MM.1S (cell line): ENCODE measurements around the gene RBPMS2.
A peak's percentile ranks its signal among the peaks of the same experiment; 100 is the strongest.

Experiments
- DNase-seq: peaks from one replicate; pipeline ENCODE4 v3.0.0-alpha.2; 2015
- H2AFZ ChIP-seq: fragments of 300-600 bp; sonication (generic); 2 replicates; pipeline ENCODE4 v1.6.0; 2016; ENCODE audit warnings: antibody characterized with exemption, low read length
- H3F3A ChIP-seq: fragments of 300-600 bp; sonication (generic); 2 replicates; pipeline ENCODE4 v1.6.1; 2016; ENCODE audit warnings: mild to moderate bottlenecking, antibody characterized with exemption, low read length, moderate library complexity, mixed read lengths; ENCODE audit not compliant: insufficient read depth
- H3K27ac ChIP-seq: fragments of 300-600 bp; sonication (generic); 2 replicates; pipeline ENCODE4 v1.5.1; 2016; ENCODE audit warnings: mild to moderate bottlenecking, low read length
- H3K27me3 ChIP-seq: fragments of 300-600 bp; sonication (generic); replicated peaks from 2 replicates; pipeline ENCODE4 v1.6.0; 2016; ENCODE audit warnings: low read length; ENCODE audit not compliant: insufficient read depth
- H3K36me3 ChIP-seq: fragments of 300-600 bp; sonication (generic); replicated peaks from 2 replicates; pipeline ENCODE4 v1.6.1; 2016; ENCODE audit warnings: mild to moderate bottlenecking, low read length, mixed read lengths; ENCODE audit not compliant: insufficient read depth
- H3K4me1 ChIP-seq: fragments of 300-600 bp; sonication (generic); 2 replicates; pipeline ENCODE4 v1.6.1; 2016; ENCODE audit warnings: low read length, mixed read lengths
- H3K4me2 ChIP-seq: fragments of 300-600 bp; sonication (generic); 2 replicates; pipeline ENCODE4 v1.6.0; 2016; ENCODE audit warnings: low read depth, low read length
- H3K4me3 ChIP-seq: fragments of 300-600 bp; sonication (generic); 2 replicates; pipeline ENCODE4 v1.5.1; 2016; ENCODE audit warnings: low read length, mixed read lengths
- H3K79me2 ChIP-seq: fragments of 300-600 bp; sonication (generic); 2 replicates; pipeline ENCODE4 v1.6.1; 2016; ENCODE audit warnings: mixed run types, low read length, mixed read lengths
- H3K9ac ChIP-seq: fragments of 300-600 bp; sonication (generic); 2 replicates; pipeline ENCODE4 v1.6.1; 2016; ENCODE audit warnings: low read length, mixed read lengths
- H3K9me2 ChIP-seq: fragments of 300-600 bp; sonication (generic); replicated peaks from 2 replicates; pipeline ENCODE4 v1.6.1; 2016; ENCODE audit warnings: mild to moderate bottlenecking, low read length, mixed read lengths; ENCODE audit not compliant: insufficient read depth
- H3K9me3 ChIP-seq: fragments of 300-600 bp; sonication (generic); replicated peaks from 2 replicates; pipeline ENCODE4 v1.6.1; 2016; ENCODE audit warnings: mild to moderate bottlenecking, low read length, mixed read lengths; ENCODE audit not compliant: insufficient read depth
- H4K20me1 ChIP-seq: fragments of 300-600 bp; sonication (generic); 2 replicates; pipeline ENCODE4 v1.6.1; 2016; ENCODE audit warnings: mild to moderate bottlenecking, low read length, moderate library complexity, mixed read lengths; ENCODE audit not compliant: insufficient read depth
- CTCF ChIP-seq: fragments of 300-600 bp; sonication (generic); IDR thresholded peaks from 2 replicates; pipeline ENCODE4 v1.5.1; 2016; ENCODE audit warnings: antibody characterized with exemption, low read length, mixed read lengths
- EZH2 ChIP-seq: fragments of 300-600 bp; sonication (generic); optimal IDR thresholded peaks from 2 replicates; pipeline ENCODE3; 2017; ENCODE audit warnings: low read depth, mild to moderate bottlenecking, antibody characterized with exemption, low read length, mixed read lengths
- EZH2phosphoT487 ChIP-seq: fragments of 300-600 bp; sonication (generic); IDR thresholded peaks from 2 replicates; pipeline ENCODE4 v1.6.1; 2018; ENCODE audit warnings: antibody characterized with exemption, low read length

RBPMS2 gene

GRCh38 chr15:64706011-64706911 is 69.1 kb downstream of the RBPMS2 start:
- H3K27ac ChIP-seq: no peak overlapping the region
- peaks cover 4% of the 10 kb centered on the region; the same call in 1 of the 2 replicates for H3F3A ChIP-seq
- peaks cover 15% of the 10 kb centered on the region for H3K4me1 ChIP-seq

GRCh38 chr15:64705006-64705405 is 70.4 kb downstream of the RBPMS2 start:
- no peak overlapping the region for H3K9ac ChIP-seq
- H3K36me3 ChIP-seq: no peaks in the 10 kb centered on the region
- no peaks in the 10 kb centered on the region for H3K27me3 ChIP-seq
- H3K9me2 ChIP-seq: no peaks in the 10 kb centered on the region
- peaks cover 5% of the 10 kb centered on the region; the same call in 1 of the 2 replicates for H3F3A ChIP-seq
- no peaks in the 10 kb centered on the region for H4K20me1 ChIP-seq
- H3K4me2 ChIP-seq: no peak overlapping the region
- no peak overlapping the region for H2AFZ ChIP-seq
- H3K4me3 ChIP-seq: no peak overlapping the region
- no peaks in the 10 kb centered on the region for H3K9me3 ChIP-seq
- peaks cover 30% of the 10 kb centered on the region for H3K79me2 ChIP-seq
- TF ChIP-seq EZH2phosphoT487 (no peak), CTCF (no peak), EZH2 (no peak)
- no peak for DNase-seq
- peaks cover 20% of the 10 kb centered on the region for H3K4me1 ChIP-seq
- H3K27ac ChIP-seq: no peak overlapping the region

More at GRCh38 chr15:64706011-64706911, 69.1 kb downstream of the RBPMS2 start:
- Histone ChIP-seq H3K9me3 (no peaks in the 10 kb centered on the region), H2AFZ (no peak overlapping the region), H3K79me2 (peaks cover 17% of the 10 kb centered on the region), H3K27me3 (no peaks in the 10 kb centered on the region), H3K9ac (no peak overlapping the region), H3K4me2 (no peak overlapping the region), H3K9me2 (no peaks in the 10 kb centered on the region), H3K36me3 (no peaks in the 10 kb centered on the region), H4K20me1 (no peaks in the 10 kb centered on the region), H3K4me3 (no peak overlapping the region)
- DNase-seq: no peak
- TF ChIP-seq EZH2phosphoT487 (no peak), CTCF (no peak), EZH2 (no peak)

- TF ChIP-seq CTCF (no peak), EZH2 (no peak), EZH2phosphoT487 (no peak)
- H3F3A ChIP-seq: peaks cover 5% of the 10 kb centered on the region; the same call in 1 of the 2 replicates
These were observed 71.8 kb downstream of the RBPMS2 start for GRCh38 chr15:64703632-64703959.

More at GRCh38 chr15:64703632-64703959, 71.8 kb downstream of the RBPMS2 start:
- Histone ChIP-seq H3K27ac (no peak overlapping the region), H2AFZ (peak overlapping the region; percentile 99), H3K9ac (peak overlapping the region; percentile 93; the same call in 1 of the 2 replicates), H3K27me3 (no peaks in the 10 kb centered on the region), H3K79me2 (peaks cover 44% of the 10 kb centered on the region), H3K36me3 (no peaks in the 10 kb centered on the region), H3K9me2 (no peaks in the 10 kb centered on the region), H3K9me3 (no peaks in the 10 kb centered on the region), H4K20me1 (no peaks in the 10 kb centered on the region), H3K4me2 (peak overlapping the region; percentile 95), H3K4me3 (peak overlapping the region; percentile 81), H3K4me1 (peaks cover 26% of the 10 kb centered on the region)
- DNase-seq: no peak
